DLD1 (cell line): ENCODE measurements around the gene ESRRB.

Experiments
- in situ Hi-C: cut with HindIII; loops from 2 replicates; pipeline ENCODE4 v1.10.0; 2017; ENCODE audit warnings: low sequenced_read_pairs

The ESRRB gene

DNA sequence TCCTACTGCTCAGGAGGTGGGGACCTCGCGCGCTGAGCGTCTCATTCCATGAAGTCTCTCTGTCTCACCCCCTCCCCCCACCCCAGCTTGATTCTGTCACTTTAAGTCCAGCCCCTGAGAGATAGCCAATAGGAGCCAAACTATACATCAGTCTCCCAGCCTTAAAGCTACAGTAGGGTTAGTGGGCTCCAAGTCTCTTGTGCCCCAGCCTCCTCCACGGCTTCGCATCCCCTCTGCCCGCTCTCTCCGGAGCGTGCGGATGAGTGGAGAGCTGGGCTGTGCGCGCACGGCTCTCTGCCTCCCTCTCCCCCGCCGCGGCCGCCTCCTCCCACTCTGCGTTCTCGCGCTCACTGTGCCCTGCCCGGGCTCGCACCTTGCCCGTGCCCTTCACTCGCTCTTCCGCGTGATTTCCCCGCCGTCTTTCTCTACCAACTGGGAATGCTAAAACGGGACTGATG is at the start of gene ESRRB:
Gene ESRRB (plus strand): TSS at position 191 of the 458 bp plus-strand sequence. CDS start 265 bp downstream, at position 456.
- in situ Hi-C loops = no loop called here

DNA sequence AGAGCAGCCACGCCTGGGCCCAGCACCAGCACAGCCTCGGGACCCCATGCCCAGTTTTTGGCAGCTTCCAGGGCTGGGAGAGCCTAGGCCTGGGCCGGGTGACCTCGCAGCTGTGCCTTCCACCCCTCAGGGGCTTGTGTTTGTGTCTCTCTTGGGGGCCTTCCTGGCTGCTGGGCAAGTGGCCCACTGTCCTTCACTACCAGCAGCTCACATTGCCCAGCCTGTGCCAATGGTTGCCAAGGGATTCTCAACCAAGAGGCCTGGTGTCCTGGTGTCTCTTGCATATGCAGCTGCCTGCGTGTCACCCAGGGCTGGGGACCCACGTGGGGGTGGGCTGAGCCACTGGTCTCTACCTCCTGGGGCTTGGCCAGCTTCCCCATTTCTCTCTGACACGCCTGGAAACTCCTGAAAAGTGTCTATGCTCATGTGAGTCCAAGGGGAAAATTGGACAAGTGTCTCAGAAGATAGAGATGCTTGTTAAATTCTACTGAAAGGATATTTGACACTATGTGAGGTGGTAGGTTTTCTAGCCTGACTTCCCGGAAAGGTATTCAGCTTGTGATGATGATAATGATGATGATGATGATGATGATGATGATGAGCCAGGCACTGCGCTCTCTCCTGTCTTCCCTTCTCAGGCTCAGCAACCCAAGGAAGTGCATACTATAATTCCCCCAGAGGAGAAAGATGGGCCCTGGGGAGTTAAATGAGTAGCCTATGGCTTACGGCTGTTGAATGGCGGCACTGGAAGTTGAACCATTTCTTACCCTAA is 48.8 kb upstream of the ESRRB start:
- in situ Hi-C loops = no loop called here

DNA sequence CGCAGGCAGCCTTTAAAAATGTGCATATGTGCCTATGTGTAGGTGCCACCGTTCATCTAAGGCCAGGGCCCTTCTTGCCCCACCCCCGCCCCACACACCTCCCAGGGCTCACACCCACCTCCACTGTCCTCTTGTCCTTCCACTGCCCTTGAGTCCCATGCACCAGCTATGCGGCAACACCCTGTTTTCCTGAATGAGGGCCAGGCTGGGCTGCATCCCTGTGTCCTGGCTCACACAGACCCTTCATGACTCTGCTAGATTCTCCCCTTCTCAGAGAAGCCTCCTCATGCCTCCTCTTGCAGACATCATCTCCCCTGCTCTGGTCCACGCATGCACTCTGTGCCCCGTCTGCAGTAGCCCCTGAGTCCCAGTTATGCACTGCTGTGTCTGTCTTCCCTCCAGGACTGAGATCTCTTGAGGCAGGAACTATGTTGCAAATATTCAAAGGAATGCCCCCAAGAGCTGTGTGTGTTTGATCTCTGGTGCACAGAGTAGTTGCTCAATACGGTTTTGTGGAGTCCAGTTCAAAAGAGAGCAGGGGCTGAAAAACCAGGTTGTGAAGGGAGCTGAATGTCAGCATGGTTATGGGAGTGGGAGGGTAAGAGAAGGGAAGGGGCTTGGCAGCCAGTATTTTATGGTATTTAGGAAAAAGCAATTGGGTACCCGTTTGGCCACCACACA is 47.3 kb upstream of the ESRRB start:
- in situ Hi-C loops = no loop called here

DNA sequence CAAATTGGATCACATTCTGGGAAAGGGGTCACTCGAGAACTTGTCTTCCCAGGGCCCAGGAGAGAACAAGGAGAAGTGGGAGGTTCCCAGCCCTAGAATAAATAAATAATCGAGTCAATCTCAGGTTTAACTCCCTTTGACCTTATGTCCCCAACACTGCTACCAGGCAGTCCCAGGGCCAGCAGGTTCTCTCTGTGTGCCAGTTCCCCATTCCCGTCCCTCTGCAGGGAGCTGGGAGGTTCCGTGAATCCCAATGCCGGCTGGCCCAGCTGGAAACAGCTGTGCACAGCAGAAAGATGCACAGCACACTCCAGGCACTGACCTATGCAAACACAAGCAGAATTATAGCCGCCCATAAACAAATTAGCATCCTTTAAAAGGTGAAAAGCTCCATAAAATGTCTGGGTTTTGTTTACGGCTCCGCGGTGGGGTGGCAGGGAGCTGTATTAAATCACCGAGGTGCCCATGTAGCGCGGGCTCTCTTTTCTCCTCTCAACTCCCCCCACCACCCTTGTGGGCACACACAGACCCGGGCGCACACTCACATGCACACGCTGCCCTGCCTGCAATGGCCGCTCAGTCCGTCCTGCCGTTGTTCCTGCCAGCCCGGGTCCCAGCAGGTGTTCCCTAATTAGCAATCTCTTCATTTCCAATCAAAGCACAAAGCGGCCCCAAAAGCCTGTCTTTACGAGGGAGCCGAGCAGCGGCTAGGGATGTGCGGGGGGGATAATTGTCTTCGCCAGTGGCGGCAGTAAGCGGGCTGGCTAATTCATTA is 46.6 kb upstream of the ESRRB start:
- in situ Hi-C loops = no loop called here

DNA sequence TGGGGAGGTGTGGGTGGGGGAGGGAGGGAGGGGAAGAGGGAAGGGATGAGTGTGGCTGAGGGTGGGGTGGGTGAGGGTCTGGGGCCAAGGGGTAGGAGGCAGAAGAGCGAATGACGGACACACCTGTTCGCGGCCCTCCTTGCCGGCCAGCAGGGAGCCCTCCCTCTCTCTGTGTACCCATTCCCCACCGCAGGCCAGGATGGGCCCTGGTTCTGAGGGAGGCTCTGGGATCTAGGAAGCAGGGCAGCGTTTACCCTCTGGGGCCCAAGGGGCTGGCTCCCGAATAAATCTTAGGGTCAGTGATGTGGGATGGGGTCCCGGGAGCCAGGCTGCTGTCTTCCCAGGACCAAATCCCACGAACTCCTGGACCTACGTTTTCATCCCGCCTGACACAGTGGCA is 46.0 kb upstream of the ESRRB start:
- in situ Hi-C loops = no loop called here

DNA sequence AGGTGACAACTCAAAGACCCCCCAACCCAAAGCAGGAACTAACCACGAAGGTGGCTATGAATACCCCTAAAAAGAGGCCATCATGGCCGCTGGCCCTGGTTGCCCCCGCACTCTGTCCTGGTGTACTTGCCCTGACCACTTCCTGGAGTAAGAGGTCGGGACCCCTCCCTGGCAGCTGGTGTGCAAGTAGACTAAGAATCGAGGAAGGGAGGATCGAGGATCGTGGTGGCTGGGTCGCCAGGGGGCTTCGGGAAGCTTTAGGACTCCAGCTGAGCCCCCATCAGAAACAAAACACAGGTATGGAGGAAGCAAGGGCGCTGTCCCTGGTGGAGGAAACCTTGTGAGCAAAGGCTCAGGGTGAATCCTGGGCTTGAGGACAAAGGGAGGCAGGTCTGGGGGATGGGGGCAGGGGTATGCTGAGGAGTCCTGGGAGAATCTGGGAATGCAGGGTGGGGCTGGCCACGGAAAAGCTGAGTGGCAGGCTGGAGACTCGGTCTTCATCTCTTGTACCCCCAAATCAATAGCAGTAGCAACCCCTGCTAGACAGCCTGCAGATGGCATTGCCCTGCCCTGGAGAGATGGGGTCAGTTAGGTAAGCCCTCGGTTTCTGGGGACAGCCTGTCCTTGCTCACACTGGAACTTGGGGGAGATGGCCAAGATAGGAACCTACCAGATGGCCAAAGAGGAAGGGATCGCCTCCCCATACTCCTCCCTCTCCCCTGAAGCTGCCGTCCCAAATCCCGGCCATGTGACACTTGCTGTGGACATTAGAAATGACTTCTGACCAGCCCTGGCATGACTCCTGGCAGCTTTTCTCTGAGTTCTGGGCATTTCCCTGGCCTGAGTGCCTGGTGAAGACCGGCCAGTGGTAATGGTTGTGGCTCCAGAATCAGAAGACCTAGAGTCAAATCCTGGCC is 45.3 kb upstream of the ESRRB start:
- in situ Hi-C loops = no loop called here

DNA sequence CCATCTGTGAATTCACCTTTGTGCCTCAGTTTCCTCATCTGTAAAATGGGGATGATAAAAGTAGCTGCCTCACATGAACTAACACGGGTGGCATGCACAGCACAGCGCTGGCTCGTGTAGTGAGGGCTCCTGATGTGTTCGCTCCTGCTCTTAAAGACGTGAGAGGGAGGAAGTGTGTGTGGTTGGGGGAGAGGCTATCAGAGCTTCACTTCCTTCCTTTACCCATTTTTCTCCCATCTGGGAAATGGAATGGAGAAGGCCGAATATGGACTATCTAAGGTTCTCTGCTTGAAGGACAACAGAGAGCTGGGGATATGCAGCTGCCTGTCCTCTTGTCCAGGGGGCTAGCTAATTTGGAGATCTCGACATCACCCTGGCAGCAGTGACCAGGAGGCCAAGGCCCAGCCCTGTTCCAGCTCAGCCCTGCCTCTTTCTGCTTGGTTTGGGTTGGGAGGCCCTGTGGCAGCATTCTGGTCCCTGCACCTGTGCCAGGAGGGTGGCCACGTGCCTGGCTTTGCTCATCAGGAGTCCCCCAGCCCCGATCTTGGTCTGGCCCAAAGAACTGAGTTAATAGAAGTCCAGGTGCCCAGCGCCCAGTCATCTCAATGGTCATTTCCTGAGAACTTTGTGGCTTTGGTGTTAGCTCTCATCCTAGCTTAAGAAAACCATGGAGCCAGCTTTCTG is 44.5 kb upstream of the ESRRB start:
- in situ Hi-C loops = no loop called here

DNA sequence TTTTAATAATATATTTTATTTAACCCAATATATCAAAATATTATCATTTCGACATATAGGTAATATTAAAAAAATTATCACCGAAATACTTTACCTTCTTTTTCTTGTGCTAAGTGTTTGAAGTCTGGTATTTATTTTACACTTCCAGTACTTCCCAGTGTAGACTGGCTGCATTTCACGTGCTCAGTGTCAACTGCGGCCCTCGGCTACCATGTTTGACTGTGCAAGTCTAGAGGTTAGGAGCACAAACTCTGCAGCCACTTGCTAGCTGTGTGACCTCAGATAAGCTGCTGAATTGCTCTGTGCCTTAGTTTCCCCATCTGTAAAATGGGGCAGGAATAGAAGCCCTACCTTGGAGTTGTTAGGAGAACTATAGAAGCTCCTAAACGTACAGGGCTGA is 42.3 kb upstream of the ESRRB start:
- in situ Hi-C loops = no loop called here

DNA sequence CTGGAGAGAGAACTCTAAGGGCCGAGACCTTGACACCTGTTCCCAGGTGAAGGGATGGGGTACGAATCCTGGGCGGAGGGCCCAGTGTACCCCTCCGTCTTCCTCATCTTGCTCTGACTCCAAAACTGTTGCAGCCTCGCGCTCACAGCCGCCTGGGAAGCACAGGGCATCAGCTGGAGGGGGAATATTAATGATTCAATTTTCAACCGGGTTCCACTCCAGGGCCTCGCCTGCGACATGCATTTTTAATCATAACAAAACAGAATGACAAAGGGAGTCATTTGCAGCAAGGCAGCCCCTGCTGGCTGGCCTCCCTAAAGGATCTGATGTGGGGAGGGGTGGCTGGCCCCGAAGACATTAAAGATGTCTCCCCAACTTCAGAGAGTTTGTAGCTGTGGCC is 41.6 kb upstream of the ESRRB start:
- in situ Hi-C loops = no loop called here

DNA sequence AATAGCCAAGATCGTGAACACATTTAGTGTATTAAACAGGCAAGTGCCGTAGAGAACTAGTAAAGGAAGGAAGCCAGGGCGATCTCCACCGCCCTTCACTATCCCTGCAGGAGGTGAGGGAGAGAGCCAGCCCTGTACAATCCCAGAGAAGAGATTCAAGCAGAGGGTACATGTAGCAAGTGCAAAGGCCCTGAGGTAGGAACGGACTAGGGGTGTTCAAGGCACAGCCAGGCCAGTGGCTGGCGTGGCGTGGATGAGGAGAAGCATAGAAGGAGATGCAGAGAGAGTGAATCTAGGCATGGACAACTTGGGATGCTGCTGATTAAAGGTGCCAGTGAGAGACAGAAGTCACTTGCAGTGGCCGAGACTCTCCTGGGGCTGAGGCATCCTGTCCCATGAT is 39.1 kb upstream of the ESRRB start:
- in situ Hi-C loops = no loop called here

DNA sequence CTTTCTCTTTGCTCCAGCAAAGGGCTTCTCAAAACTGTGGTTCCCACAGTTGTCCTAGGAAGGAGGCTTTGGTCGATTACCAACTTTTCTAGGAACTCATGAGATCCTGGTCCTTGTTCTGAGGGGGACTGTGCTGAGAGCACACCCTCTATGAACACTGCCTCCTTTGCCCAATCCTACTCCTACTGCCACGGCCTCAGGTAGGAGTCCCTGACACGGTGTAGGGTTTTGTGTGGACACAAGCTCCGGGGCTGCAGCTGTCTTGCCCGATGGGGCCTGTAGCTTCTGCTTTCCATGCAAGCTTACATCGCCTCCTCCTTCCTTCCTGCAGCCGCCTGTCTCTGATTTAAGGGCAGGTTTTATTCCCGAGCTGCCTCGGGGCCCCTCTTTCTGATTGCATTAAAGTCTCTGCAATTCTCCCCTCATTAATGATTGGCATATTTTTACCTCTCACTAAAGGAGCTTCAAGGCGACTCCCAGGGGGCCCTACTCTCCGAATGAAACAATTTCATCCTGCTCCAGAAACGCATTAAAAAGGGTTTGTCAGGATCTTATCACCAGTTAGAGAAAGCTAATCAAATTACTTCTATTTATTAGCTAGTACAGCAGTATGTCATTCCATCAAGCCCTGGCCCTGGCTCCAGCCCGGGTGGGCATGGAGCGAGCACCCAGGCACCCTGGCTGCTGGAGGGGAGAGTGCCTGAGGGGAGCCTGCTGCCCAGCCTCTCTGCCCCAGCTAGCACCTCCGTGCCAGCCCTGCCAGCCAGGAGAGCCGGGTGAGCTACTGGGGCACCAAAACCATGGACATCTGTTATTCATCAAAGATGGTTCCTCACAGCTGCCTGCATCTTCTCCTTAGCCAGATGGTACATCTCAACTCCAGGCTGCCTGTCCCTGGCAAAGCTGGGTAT is 38.0 kb upstream of the ESRRB start:
- in situ Hi-C loops = no loop called here

DNA sequence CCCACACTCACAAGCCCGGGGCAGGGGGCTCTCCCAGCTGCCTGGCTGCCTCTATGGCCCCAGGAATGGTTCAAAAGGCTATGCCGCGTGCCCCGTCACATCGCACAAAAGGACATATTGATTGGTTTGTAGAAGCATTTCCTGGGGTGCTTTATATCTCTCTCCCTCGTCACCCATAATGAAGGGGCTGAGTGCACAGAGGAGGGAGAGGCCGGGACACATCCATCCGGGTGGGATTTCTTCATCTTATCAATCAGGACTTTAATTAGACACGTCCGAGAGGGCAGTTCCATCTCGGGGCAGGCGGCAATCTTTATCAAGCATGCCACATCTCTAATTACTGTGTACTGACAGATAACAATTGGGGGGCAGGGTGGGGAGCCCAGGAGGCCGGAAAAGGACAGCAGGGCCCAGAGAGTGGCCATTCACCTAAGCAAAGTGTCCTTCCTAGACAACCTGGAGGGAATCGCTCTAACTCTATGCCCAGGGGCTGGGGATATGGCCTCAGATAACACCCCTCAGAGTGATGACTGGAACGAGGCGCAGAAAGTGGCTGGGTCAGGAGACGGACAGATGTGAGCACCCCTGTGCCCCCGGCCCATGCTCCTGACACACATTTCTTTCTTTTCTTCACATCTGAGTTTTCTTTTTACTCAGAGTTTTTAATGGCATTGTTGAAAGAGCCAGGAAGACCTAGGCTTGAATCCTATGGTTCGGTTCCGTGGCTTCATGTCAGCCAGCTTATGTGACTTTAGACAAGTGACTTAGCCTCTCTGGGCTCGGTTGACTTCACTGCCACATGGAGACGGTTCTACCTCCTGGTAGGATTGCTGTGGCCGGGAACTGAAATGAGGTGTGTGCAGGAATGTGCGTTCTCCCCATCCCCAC is 36.0 kb upstream of the ESRRB start:
- in situ Hi-C loops = no loop called here

DNA sequence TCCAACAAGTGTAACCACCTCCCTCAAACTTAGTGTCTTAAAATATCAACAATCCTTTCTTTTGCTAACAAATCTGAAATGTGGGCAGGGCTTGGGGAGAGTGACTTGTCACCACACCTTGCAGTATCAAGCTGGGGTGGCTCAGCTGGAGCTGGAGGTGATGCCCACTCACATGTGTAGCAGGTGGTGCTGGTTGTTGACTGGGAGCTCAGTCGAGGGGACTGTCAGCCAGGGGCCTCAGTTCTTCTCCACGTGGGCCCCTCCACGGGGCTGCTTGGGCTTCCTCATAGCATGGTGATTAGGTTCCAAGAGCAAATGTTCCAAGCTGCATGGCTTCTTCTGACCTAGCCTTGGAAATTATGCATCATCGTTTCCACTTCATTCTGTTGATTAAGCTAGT is 32.6 kb upstream of the ESRRB start:
- in situ Hi-C loops = no loop called here

DNA sequence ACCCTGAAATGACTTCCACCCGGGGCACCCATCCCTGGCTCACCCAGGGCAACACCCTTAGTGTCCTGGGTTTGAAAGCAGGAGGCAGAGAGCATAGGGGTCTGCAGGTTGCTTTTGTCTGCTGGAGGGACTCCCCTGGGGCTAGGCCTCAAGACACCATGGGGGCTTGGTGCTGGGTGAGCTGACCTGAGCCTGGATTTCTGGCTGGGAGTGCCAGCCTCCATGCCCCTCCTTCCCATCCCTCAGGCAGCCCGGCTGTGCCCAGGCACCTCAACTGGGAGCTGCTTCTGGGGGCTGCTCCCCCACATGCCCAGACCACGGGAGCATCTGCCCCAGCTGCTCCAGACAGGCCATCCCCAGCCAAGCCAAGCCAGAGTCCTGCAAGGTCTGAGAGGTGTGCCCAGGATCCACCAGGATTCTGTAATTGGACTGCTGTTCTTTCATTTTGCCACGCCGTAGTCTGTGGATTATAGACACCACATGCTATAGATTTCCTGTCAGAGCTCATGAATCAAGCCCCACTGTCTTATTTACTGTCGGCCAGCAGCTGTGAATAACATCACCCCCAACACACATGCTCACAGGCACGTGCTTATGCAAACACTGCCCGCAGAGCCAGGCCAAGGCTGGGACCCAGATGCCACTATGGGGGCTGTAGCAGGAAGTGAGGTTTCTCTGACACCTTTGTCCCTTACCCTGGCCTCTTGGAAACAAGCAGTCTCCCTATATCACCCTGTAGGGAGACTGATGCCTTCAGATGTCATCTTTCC is 29.4 kb upstream of the ESRRB start:
- in situ Hi-C loops = no loop called here

DNA sequence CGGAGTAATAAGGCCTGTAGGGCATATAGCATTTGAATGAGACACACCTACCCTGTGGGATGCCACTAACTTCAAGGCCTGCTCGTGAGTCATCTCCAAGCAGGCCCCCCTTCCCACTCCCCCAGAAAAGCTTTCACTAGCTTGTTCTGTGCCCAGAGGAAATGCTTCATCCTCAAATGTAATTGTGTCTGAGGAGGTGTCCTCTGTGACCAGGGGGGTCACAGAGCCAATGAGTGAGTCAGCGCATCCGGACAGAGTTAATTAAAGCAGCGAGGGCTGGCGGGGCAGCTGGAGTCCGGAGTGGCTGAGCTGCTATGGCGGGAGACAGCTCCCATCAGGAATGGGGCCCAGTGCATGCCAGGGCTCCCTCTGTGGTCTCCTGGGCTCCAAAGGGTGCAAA is 27.0 kb upstream of the ESRRB start:
- in situ Hi-C loops = no loop called here

DNA sequence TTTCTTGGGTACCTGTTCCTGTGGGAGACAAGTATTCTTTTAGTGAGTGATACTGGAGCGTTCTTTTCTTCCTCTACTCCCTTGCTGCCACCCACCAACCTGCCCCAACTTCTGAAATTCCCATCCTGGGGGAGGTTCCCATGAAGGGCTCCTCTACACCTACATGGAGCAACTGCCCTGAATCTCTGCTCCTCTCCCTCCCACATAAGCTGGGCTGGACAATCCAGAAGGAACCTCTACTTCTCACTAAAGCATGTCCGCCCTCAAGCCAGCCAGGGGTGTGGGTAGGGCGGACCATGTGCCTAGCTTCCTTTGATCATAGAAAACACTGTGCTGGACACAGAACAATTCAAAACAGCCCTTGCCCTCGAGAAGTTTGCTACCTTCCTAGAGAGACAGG is 25.9 kb upstream of the ESRRB start:
- in situ Hi-C loops = no loop called here

DNA sequence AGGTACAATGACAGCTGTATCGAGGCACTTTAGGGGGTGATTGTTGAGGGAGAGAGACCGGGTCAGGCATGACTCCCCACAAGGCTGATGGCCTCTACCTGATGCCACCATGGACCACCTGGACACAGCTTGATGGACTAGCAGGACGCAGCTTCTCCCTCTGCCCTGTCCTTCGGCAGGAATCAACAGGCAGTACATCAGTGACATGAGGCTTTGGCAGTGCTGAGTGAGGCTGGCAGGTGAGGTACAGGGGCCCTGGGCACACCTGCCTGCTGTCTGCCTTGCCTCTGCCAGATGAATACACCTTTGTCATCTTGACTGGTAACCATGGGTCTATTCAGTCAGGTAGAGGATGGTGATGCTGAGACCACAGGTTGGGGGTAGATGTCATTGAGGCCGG is 25.3 kb upstream of the ESRRB start:
- in situ Hi-C loops = no loop called here
